HepG2 (cell line): ENCODE data around the gene BBS4. TPM values are rescaled to one million over a fixed set of nuclear protein-coding genes. Genes with fewer than 3 reads are reported as not detected.

Source experiments
- HOXA3 ChIP-seq: sonication (generic); formaldehyde crosslinking; IDR thresholded peaks from 2 replicates; pipeline ENCODE4 v1.5.0; 2020; ENCODE audit warnings: missing genetic modification reagents
- KDM6A ChIP-seq: IDR thresholded peaks from 2 replicates; pipeline ENCODE4 v1.6.1; 2016; ENCODE audit warnings: low read depth
- MTA3 ChIP-seq: sonication (generic); formaldehyde crosslinking; IDR thresholded peaks from 2 replicates; pipeline ENCODE4 v1.4.0; 2020; ENCODE audit warnings: missing genetic modification reagents
- MYNN ChIP-seq: sonication (generic); formaldehyde crosslinking; IDR thresholded peaks from 2 replicates; pipeline ENCODE4 v1.4.0; 2020; ENCODE audit warnings: mild to moderate bottlenecking, low read depth, missing genetic modification reagents
- NFKBIZ ChIP-seq: IDR thresholded peaks from 2 replicates; pipeline ENCODE4 v1.6.1; 2018; ENCODE audit warnings: missing genetic modification reagents, missing compliant biosample characterization
- NR0B2 ChIP-seq: sonication (generic); formaldehyde crosslinking; IDR thresholded peaks from 2 replicates; pipeline ENCODE4 v1.4.0; 2020; ENCODE audit warnings: mild to moderate bottlenecking, missing genetic modification reagents
- NR2C2 ChIP-seq: sonication (generic); formaldehyde crosslinking; IDR thresholded peaks from 2 replicates; pipeline ENCODE4 v1.4.0; 2020; ENCODE audit warnings: missing genetic modification reagents, mild to moderate bottlenecking, moderate library complexity, borderline replicate concordance
- PRDM4 ChIP-seq: sonication (generic); formaldehyde crosslinking; IDR thresholded peaks from 2 replicates; pipeline ENCODE4 v1.9.0; 2021; ENCODE audit warnings: missing genetic modification reagents, borderline replicate concordance
- THYN1 ChIP-seq: sonication (generic); formaldehyde crosslinking; IDR thresholded peaks from 2 replicates; pipeline ENCODE4 v1.8.1; 2023; ENCODE audit warnings: low read depth, mild to moderate bottlenecking, moderate library complexity, missing genetic modification reagents, borderline replicate concordance
- ZBTB20 ChIP-seq: sonication (generic); formaldehyde crosslinking; IDR thresholded peaks from 2 replicates; pipeline ENCODE4 v1.8.1; 2023; ENCODE audit warnings: missing genetic modification reagents, low read depth, mild to moderate bottlenecking, borderline replicate concordance
- ZNF281 ChIP-seq: sonication (generic); formaldehyde crosslinking; IDR thresholded peaks from 2 replicates; pipeline ENCODE4 v1.4.0; 2020; ENCODE audit warnings: missing genetic modification reagents, borderline replicate concordance
- ZNF574 ChIP-seq: sonication (generic); formaldehyde crosslinking; IDR thresholded peaks from 2 replicates; pipeline ENCODE4 v1.4.0; 2020; ENCODE audit warnings: missing genetic modification reagents
- ZSCAN29 ChIP-seq: sonication (generic); formaldehyde crosslinking; conservative IDR thresholded peaks from 2 replicates; pipeline ENCODE4 v1.4.0; 2020; ENCODE audit warnings: mild to moderate bottlenecking, missing genetic modification reagents
- polyA plus RNA-seq, 8 experiments: library from polyadenylated mRNA; depleted of rRNA in 3 of 8; stranded (reverse) in 7 of 8; unstranded in 1 of 8; fragments of >200 nt; fragmentation: Illumina TruSeq in 4 of 8; extraction: Trizol in 4 of 8; gene quantifications; 2 replicates each; pipeline versions ENCODE4 v1.2.1 to v1.2.3, GENCODE V29; 2011 to 2016; ENCODE audit warnings: low read depth in 4 of 8, missing spikeins in 1 of 8, mixed read lengths in 1 of 8; ENCODE audit not compliant: insufficient read depth in 1 of 8
- total RNA-seq, 5 experiments: library from RNA; depleted of rRNA; stranded (reverse); fragments of >200 nt; fragmentation: Illumina TruSeq; extraction: Trizol; gene quantifications; 2 replicates each; pipeline ENCODE4 v1.2.3, GENCODE V29; 2016; ENCODE audit warnings: low read depth in 1 of 5

The BBS4 gene
- total and polyA plus RNA-seq, 2 of the 13 experiments (the other 11 are each of a cell fraction or from before 2014, with no cell fraction given), result 16.0 to 21.3 TPM

GRCh38 chr15:72685925-72686794, at the start of gene BBS4, which contains the start of gene HIGD2B (continued):
- TF ChIP-seq NR2C2 (CRISPR knock-in tag) (peak; percentile 88), ZSCAN29 (CRISPR knock-in tag) (peak; percentile 86; the same call in 1 of the 2 replicates), HOXA3 (CRISPR knock-in tag) (peak; percentile 84), ZBTB20 (CRISPR knock-in tag) (peak; percentile 71), THYN1 (CRISPR knock-in tag) (no peak), PRDM4 (CRISPR knock-in tag) (no peak), MTA3 (CRISPR knock-in tag) (no peak), NFKBIZ (CRISPR knock-in tag) (no peak), NR0B2 (CRISPR knock-in tag) (no peak), ZNF281 (CRISPR knock-in tag) (no peak), KDM6A (no peak), ZNF574 (CRISPR knock-in tag) (peak; percentile 84), MYNN (CRISPR knock-in tag) (no peak)
